HPDE6-E6E7 (cell line): ENCODE measurements around the gene HEATR5B.
"Not testable (repeated sequence)": the region's sequence is repeated elsewhere in the genome, so short reads cannot be mapped to it uniquely, and the experiment has no call there.

ENCODE experiments used
- DNase-seq: peaks from one replicate; pipeline ENCODE4 v3.0.0; 2011; ENCODE audit warnings: missing footprints; ENCODE audit errors: extremely low spot score

HEATR5B gene

GRCh38 chr2:37061776-37062175 is 22.4 kb downstream of the HEATR5B start:
- no peak for DNase-seq

GRCh38 chr2:37061013-37061711 is 23.0 kb downstream of the HEATR5B start:
- no peak for DNase-seq

- DNase-seq: no peak
Observed at GRCh38 chr2:37060446-37060845, 23.7 kb downstream of the HEATR5B start.

GRCh38 chr2:37059841-37060240 is 24.3 kb downstream of the HEATR5B start:
- DNase-seq: no peak

GRCh38 chr2:37052600-37053332 is 31.4 kb downstream of the HEATR5B start:
- DNase-seq: peak; percentile 54

- DNase-seq: no peak
Observed at GRCh38 chr2:37039580-37039979, 44.6 kb downstream of the HEATR5B start.

GRCh38 chr2:37037771-37038170 is 46.4 kb downstream of the HEATR5B start:
- no peak for DNase-seq

- DNase-seq: no peak
Observed at GRCh38 chr2:37029758-37030157, 54.4 kb downstream of the HEATR5B start.

GRCh38 chr2:37026050-37026449 is 58.1 kb downstream of the HEATR5B start:
- DNase-seq: no peak

- no peak for DNase-seq
Observed at GRCh38 chr2:37020887-37021796, 63.0 kb downstream of the HEATR5B start.

- DNase-seq: no peak
Observed at GRCh38 chr2:37020212-37020886, 63.8 kb downstream of the HEATR5B start.

- DNase-seq: no peak
Observed at GRCh38 chr2:37013315-37013641, 70.9 kb downstream of the HEATR5B start.

- DNase-seq: no peak
Observed at GRCh38 chr2:37011130-37011529, 73.0 kb downstream of the HEATR5B start.

GRCh38 chr2:37005118-37005868 is 78.9 kb downstream of the HEATR5B start:
- no peak for DNase-seq

GRCh38 chr2:37000988-37001556 is 83.1 kb downstream of the HEATR5B start:
- DNase-seq: no peak

GRCh38 chr2:37000318-37000717 is 83.9 kb downstream of the HEATR5B start:
- peak; percentile 45 for DNase-seq

- not testable (repeated sequence) for DNase-seq
Observed at GRCh38 chr2:36999416-36999815, 84.8 kb downstream of the HEATR5B start.

- DNase-seq: no peak
Observed at GRCh38 chr2:36993841-36994620, 90.1 kb downstream of the HEATR5B start.

- no peak for DNase-seq
Observed at GRCh38 chr2:36988008-36988407, 96.2 kb downstream of the HEATR5B start.

GRCh38 chr2:36982467-36982866 is 101.7 kb downstream of the HEATR5B start:
- DNase-seq: no peak
